GM21825 (cell line): ENCODE results near the gene RMND1.
"Not testable (repeated sequence)": the region's sequence is repeated elsewhere in the genome, so short reads cannot be mapped to it uniquely, and the experiment has no call there.

Experiments used
- ATAC-seq: cut with Tn5 transposase; IDR thresholded peaks from one replicate; pipeline ENCODE4 v1.9.1; 2021; ENCODE audit warnings: mild to moderate bottlenecking, moderate library complexity; ENCODE audit not compliant: unreplicated experiment

RMND1 gene

GRCh38 chr6:151452750-151453427 lies 963 bp upstream of the RMND1 start:
- no peak for ATAC-seq

DNA sequence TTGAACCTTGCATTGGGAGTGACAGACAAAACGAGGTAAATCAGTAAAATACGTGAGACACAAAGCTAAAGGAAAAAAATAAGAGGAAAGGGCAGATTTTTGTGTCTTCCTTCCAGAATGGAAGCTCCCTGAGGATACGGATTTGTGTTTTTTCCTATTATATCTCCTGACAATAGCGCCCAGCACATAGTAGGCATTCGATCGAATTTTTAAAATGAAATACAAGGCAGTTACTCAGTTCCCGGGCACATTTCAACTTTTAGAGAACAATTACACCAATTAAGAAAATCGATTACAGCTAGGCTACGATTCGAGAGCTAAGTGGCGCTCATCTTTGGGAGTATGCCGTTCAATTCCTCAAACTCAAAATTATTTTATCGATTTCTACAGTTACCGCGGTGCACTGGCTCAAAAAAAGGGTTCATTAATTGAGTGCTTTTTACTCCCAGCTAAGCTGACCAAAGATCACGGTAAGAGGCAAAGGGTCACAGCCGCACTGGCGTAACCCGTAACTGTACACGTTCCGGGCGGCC lies 443 bp downstream of the RMND1 start:
- ATAC-seq: no peak

- not testable (repeated sequence) for ATAC-seq
Measured at GRCh38 chr6:151450928-151451327, 998 bp downstream of the RMND1 start.

DNA sequence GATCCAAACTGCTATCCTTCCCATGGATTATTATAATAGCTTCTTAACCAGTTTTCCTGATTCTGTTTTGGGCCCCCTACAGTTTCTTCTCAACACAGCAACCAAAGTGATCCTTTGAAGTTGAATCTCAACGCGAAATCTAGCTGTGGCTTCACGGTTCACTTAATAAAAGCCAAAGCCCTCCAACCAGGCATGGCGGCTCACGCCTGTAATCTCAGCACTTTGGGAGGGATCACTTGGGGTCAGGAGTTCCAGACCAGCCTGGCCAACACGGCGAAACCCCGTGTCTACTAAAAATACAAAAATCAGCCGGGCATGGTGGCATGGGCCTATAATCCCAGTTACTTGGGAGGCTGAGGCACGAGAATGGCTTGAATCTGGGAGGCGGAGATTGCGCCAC lies 3.3 kb downstream of the RMND1 start:
- ATAC-seq: no peak

DNA sequence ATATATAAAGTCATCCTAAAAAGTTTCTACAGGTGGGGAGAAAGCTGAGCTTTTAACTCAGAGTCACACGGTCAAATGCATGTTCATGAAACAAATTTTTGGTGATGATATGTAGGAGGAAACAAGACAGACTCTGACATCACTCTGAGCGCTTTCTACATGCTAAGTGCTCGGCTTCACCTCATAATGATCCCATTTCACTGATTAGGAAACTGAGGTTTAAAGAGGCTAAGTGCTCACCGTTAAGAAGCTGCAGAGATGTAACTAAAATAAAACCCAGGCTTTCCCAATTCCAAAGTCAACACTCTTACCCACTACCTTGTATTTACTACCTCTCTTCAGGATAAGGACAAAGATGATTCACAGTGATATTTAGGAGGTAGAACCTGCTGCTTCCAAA lies 4.7 kb downstream of the RMND1 start:
- ATAC-seq: no peak

- no peak for ATAC-seq
Measured at GRCh38 chr6:151445482-151445881, 6.4 kb downstream of the RMND1 start.

- no peak for ATAC-seq
Measured at GRCh38 chr6:151443911-151444621, 7.9 kb downstream of the RMND1 start.

DNA sequence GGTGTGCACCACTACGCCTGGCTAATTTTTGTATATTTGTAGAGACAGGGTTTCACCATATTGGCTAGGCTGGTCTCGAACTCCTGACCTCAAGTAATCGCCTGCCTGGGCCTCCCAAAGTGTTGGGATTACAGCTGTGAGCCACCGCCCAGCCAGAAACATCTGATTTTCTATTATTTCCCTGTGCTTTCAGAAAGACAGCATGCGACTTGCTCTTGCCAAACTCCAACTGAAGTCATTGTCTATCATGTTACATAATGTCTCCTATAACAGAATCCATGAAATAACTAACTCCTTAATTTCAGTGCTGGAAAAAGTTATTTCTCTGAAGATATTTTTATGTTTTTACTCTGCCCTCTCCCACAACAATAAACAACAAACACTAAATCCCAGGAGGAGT lies 8.5 kb downstream of the RMND1 start:
- ATAC-seq: no peak

DNA sequence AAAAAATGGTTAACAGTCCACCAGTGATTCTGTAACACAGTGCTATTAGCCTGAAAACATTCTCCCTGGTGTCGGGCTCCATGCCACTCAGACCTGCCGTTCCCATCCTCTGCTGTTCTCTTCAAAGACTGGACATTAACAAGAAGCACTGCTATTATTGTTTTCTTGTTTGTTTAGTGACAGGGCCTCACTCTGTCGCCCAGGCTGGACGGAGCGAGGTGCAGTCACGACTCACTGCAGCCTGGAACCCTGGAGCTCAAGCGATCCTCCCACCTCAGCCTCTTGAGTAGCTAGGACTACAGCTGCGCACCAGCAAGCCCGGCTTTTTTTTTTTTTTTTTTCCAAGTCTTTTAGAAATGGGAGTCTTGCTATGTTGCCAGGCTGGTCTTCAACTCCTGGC lies 9.6 kb downstream of the RMND1 start:
- ATAC-seq: no peak

DNA sequence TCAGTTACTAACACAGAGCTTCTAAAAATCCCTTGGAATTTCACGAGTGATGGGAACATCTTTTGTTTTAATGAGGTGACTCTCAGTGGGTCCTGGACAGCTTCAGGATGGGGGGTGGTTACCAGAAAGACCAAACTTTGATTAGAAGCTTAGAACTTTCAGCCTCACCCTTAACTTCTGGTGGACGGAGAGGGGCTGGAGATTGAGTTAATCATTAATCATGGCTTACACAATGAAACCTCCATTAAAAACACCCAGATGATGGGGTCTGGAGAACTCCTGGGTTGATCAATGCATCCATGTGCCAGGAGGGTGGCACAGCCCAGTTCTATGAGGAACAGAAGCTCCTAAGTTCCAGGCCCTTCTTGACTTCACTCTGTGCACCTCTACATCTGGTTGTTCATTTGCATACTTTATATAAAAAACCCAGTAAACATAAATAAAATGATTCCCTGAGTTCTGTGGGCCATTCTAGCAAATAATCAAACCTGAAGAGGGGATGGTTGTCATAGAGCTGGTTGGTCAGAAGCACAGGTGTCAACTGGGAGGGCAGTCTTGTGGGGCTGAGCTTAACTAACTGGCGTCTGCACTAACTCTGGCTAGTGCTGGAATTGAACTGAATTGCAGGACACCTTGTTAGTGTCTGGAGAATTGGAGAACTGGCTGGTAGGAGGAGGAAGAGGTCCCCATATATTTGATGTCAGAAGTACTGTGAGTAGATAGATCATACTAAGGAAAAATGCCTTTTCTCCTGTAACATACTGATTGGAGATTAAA lies 10.3 kb downstream of the RMND1 start:
- no peak for ATAC-seq

- ATAC-seq: no peak
Measured at GRCh38 chr6:151440930-151441329, 11.0 kb downstream of the RMND1 start.

DNA sequence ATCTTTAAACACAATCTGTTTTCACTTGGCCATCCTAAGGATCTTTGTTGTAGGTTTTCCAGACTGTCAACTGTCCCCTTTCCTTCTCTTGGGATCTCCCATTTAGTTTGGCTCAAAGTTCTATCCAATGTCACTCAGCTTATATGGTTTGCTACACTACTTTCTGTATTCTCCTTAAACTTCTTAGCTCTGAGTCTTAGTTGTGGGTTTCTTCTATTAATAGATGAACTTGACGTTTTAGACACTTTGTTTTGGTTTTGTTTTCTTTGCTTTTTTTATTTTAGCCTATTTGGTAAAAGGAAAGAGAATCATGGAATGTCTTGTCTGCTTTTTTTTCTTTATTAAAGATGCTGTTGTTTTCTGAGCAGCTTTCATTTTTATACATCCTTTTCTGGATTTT lies 11.4 kb downstream of the RMND1 start:
- ATAC-seq: no peak

GRCh38 chr6:151437401-151437800 lies 14.5 kb downstream of the RMND1 start:
- no peak for ATAC-seq

GRCh38 chr6:151436802-151437201 lies 15.1 kb downstream of the RMND1 start:
- no peak for ATAC-seq

GRCh38 chr6:151436300-151436699 lies 15.6 kb downstream of the RMND1 start:
- ATAC-seq: no peak

GRCh38 chr6:151434369-151434768 lies 17.6 kb downstream of the RMND1 start:
- ATAC-seq: no peak

GRCh38 chr6:151432651-151433050 lies 19.3 kb downstream of the RMND1 start:
- no peak for ATAC-seq

DNA sequence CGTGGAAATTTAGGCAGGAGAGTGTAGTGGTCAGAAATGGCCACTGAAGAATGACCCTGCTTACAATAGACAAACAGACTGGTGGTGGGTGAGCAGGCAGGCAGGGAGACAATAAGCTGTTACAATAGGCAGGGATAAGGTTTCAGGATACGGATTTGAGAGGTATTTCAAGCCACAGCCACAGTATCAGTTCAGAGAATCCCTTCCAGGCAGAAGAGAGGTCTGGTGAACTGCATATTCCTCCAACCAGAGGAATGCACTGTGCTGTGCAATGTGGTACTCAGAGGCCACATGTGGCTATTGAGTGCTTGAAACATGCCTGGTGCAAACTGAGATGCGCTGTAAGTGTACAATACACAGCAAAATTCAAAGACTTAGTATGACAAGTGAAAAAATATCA lies 20.6 kb downstream of the RMND1 start:
- ATAC-seq: no peak

DNA sequence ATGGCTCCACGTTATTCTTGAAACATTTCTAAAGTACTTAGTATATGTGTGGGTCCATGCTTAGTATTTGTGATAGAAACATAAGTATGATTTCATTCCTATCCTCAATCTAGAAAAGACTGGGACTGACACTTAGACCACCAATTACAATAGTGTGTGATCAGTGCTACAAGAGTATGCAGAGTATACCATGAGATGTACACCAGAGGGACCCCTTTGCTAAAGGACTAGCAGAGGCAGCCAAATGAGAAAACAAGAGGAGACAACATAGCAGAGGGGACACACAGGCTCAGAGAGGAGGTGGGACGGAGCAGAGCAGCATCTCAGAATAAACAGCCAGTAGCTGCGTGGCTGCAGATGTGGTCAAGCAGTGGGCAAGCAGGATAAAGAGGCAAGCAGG lies 21.0 kb downstream of the RMND1 start:
- ATAC-seq: no peak

GRCh38 chr6:151428093-151428735 lies 23.7 kb downstream of the RMND1 start:
- ATAC-seq: no peak

DNA sequence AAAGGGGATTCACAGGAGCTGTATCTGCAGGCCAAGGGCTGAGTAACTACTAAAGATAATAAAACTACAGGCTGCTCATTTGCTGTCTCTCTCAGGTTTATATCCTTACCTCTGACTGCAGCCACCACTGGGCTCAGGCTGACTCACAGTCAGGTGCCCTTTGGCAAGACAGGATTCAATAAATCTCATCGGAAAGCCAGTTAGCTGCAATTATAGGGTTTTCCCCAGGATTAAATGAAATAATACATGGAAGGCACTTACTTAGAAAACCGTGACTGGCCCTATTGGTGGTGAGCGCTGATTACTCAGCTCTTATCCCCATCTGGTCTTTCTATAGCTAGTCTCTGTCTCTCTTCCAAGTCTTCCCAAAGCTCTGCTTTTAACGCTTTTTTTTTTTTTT lies 26.4 kb downstream of the RMND1 start:
- ATAC-seq: no peak
